ENCODE results near the gene PCED1B. TPM values are rescaled to one million over a fixed set of nuclear protein-coding genes. Genes with fewer than 3 reads are reported as not detected.

PCED1B gene
- total RNA-seq, 1 experiment from 2014 or later, result 6.6 TPM

- TF ChIP-seq PREB (CRISPR knock-in tag; IDR thresholded peaks at IDR 0.05; ENCODE audit: borderline replicate concordance), result no peak
- TF ChIP-seq HMGA2 (CRISPR knock-in tag; IDR thresholded peaks at IDR 0.05), result no peak
Measured at GRCh38 chr12:47147739-47148138, 68.3 kb downstream of the PCED1B start (continued).

DNA sequence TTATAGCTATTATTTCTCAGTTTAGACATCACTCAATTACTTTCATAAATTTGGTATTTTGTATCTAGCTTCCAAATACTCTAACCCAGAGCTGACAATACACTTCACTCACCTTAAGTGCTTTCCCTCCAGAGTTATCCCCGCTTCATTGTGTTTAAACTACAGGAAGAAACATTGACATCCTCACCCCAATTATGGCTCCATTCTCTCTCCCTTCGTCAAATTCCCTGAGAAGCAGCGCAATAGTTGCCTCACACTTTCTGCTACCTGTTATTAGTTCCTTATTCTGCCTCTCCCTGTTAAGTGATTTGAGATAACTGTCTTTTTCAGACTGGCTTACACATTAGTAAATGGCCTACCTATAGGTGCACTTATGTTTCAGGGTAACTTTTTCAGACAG lies 69.7 kb downstream of the PCED1B start:
- no peak for DNase-seq (ENCODE audit: low spot score)
- peaks cover 12% of the 10 kb centered on the region for H3K4me1 Mint-ChIP-seq
- ChIA-PET CTCF (no interaction called here), POLR2A (no interaction called here)
- H3K27ac Mint-ChIP-seq, result peak overlapping the region; percentile 39; the same call in 1 of the 2 replicates
- H3K4me3 Mint-ChIP-seq, result no peak overlapping the region
- H3K36me3 Mint-ChIP-seq, result peaks cover 10% of the 10 kb centered on the region
- no peak for ATAC-seq
- TF ChIP-seq KAT7 (CRISPR knock-in tag; IDR thresholded peaks at IDR 0.05; ENCODE audit: borderline replicate concordance) (no peak), AFF4 (CRISPR knock-in tag; IDR thresholded peaks at IDR 0.05; ENCODE audit: borderline replicate concordance) (no peak), NR1H2 (CRISPR knock-in tag; IDR thresholded peaks at IDR 0.05) (no peak), ZNF423 (CRISPR knock-in tag; IDR thresholded peaks at IDR 0.05) (no peak), RORB (CRISPR knock-in tag; IDR thresholded peaks at IDR 0.05) (no peak), TEAD1 (CRISPR knock-in tag; IDR thresholded peaks at IDR 0.05) (no peak), ETV6 (CRISPR knock-in tag; IDR thresholded peaks at IDR 0.05) (no peak), GRHL2 (CRISPR knock-in tag; IDR thresholded peaks at IDR 0.05; ENCODE audit: insufficient replicate concordance, severe bottlenecking) (no peak), ZNF512 (CRISPR knock-in tag; IDR thresholded peaks at IDR 0.05; ENCODE audit: borderline replicate concordance) (no peak), OVOL2 (CRISPR knock-in tag; IDR thresholded peaks at IDR 0.05; ENCODE audit: borderline replicate concordance) (no peak), JAZF1 (CRISPR knock-in tag; IDR thresholded peaks at IDR 0.05) (no peak), ZNF263 (CRISPR knock-in tag; IDR thresholded peaks at IDR 0.05; ENCODE audit: low read depth) (no peak)
- TF ChIP-seq, protein P1, sequence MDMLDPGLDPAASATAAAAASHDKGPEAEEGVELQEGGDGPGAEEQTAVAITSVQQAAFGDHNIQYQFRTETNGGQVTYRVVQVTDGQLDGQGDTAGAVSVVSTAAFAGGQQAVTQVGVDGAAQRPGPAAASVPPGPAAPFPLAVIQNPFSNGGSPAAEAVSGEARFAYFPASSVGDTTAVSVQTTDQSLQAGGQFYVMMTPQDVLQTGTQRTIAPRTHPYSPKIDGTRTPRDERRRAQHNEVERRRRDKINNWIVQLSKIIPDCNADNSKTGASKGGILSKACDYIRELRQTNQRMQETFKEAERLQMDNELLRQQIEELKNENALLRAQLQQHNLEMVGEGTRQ (CRISPR knock-in tag; IDR thresholded peaks at IDR 0.05), result no peak
- TF ChIP-seq, protein P2, sequence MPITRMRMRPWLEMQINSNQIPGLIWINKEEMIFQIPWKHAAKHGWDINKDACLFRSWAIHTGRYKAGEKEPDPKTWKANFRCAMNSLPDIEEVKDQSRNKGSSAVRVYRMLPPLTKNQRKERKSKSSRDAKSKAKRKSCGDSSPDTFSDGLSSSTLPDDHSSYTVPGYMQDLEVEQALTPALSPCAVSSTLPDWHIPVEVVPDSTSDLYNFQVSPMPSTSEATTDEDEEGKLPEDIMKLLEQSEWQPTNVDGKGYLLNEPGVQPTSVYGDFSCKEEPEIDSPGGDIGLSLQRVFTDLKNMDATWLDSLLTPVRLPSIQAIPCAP (CRISPR knock-in tag; IDR thresholded peaks at IDR 0.05), result no peak
- TF ChIP-seq, protein P3, sequence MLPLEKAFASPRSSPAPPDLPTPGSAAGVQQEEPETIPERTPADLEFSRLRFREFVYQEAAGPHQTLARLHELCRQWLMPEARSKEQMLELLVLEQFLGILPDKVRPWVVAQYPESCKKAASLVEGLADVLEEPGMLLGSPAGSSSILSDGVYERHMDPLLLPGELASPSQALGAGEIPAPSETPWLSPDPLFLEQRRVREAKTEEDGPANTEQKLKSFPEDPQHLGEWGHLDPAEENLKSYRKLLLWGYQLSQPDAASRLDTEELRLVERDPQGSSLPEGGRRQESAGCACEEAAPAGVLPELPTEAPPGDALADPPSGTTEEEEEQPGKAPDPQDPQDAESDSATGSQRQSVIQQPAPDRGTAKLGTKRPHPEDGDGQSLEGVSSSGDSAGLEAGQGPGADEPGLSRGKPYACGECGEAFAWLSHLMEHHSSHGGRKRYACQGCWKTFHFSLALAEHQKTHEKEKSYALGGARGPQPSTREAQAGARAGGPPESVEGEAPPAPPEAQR (CRISPR knock-in tag; IDR thresholded peaks at IDR 0.05), result no peak
- TF ChIP-seq, protein P4, sequence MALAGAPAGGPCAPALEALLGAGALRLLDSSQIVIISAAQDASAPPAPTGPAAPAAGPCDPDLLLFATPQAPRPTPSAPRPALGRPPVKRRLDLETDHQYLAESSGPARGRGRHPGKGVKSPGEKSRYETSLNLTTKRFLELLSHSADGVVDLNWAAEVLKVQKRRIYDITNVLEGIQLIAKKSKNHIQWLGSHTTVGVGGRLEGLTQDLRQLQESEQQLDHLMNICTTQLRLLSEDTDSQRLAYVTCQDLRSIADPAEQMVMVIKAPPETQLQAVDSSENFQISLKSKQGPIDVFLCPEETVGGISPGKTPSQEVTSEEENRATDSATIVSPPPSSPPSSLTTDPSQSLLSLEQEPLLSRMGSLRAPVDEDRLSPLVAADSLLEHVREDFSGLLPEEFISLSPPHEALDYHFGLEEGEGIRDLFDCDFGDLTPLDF (CRISPR knock-in tag; IDR thresholded peaks at IDR 0.05), result no peak
- TF ChIP-seq, protein P5, sequence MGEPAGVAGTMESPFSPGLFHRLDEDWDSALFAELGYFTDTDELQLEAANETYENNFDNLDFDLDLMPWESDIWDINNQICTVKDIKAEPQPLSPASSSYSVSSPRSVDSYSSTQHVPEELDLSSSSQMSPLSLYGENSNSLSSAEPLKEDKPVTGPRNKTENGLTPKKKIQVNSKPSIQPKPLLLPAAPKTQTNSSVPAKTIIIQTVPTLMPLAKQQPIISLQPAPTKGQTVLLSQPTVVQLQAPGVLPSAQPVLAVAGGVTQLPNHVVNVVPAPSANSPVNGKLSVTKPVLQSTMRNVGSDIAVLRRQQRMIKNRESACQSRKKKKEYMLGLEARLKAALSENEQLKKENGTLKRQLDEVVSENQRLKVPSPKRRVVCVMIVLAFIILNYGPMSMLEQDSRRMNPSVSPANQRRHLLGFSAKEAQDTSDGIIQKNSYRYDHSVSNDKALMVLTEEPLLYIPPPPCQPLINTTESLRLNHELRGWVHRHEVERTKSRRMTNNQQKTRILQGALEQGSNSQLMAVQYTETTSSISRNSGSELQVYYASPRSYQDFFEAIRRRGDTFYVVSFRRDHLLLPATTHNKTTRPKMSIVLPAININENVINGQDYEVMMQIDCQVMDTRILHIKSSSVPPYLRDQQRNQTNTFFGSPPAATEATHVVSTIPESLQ (CRISPR knock-in tag; IDR thresholded peaks at IDR 0.05), result no peak
- TF ChIP-seq, protein P6, sequence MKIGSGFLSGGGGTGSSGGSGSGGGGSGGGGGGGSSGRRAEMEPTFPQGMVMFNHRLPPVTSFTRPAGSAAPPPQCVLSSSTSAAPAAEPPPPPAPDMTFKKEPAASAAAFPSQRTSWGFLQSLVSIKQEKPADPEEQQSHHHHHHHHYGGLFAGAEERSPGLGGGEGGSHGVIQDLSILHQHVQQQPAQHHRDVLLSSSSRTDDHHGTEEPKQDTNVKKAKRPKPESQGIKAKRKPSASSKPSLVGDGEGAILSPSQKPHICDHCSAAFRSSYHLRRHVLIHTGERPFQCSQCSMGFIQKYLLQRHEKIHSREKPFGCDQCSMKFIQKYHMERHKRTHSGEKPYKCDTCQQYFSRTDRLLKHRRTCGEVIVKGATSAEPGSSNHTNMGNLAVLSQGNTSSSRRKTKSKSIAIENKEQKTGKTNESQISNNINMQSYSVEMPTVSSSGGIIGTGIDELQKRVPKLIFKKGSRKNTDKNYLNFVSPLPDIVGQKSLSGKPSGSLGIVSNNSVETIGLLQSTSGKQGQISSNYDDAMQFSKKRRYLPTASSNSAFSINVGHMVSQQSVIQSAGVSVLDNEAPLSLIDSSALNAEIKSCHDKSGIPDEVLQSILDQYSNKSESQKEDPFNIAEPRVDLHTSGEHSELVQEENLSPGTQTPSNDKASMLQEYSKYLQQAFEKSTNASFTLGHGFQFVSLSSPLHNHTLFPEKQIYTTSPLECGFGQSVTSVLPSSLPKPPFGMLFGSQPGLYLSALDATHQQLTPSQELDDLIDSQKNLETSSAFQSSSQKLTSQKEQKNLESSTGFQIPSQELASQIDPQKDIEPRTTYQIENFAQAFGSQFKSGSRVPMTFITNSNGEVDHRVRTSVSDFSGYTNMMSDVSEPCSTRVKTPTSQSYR (CRISPR knock-in tag; IDR thresholded peaks at IDR 0.05), result no peak
- H3K27me3 Mint-ChIP-seq (ENCODE audit: low read depth), result no peaks in the 10 kb centered on the region; the same call in 1 of the 2 replicates
- peaks cover 14% of the 10 kb centered on the region for H3K9me3 Mint-ChIP-seq

Measured in WTC11 (cell line).